Measurements from ENCODE around the gene CLCN7. TPM values are rescaled to one million over a fixed set of nuclear protein-coding genes. Genes with fewer than 3 reads are reported as not detected.

The CLCN7 gene
- total RNA-seq, 1 experiment from 2014 or later, result 110 TPM

GRCh38 chr16:1496464-1496863, 21.6 kb upstream of the CLCN7 start:
- no peaks in the 10 kb centered on the region for H3K9me3 ChIP-seq (ENCODE audit: insufficient read depth, low read depth)
- H3K27ac ChIP-seq, result no peak overlapping the region
- TF ChIP-seq, protein P1, sequence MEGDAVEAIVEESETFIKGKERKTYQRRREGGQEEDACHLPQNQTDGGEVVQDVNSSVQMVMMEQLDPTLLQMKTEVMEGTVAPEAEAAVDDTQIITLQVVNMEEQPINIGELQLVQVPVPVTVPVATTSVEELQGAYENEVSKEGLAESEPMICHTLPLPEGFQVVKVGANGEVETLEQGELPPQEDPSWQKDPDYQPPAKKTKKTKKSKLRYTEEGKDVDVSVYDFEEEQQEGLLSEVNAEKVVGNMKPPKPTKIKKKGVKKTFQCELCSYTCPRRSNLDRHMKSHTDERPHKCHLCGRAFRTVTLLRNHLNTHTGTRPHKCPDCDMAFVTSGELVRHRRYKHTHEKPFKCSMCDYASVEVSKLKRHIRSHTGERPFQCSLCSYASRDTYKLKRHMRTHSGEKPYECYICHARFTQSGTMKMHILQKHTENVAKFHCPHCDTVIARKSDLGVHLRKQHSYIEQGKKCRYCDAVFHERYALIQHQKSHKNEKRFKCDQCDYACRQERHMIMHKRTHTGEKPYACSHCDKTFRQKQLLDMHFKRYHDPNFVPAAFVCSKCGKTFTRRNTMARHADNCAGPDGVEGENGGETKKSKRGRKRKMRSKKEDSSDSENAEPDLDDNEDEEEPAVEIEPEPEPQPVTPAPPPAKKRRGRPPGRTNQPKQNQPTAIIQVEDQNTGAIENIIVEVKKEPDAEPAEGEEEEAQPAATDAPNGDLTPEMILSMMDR (conservative IDR thresholded peaks at IDR 0.05), result no peak
- no peak for TF ChIP-seq EZH2 (IDR thresholded peaks at IDR 0.05; ENCODE audit: low read depth)
- BruUV-seq (replicated peaks), result no TSS peak
- H3K79me2 ChIP-seq (ENCODE audit: low read depth), result peaks cover 19% of the 10 kb centered on the region
- no peaks in the 10 kb centered on the region for H3K27me3 ChIP-seq (ENCODE audit: insufficient read depth, low read depth)
- H3K4me3 ChIP-seq, result no peak overlapping the region
- H3K4me2 ChIP-seq, result no peak overlapping the region
- peaks cover 5% of the 10 kb centered on the region; the same call in 1 of the 2 replicates for H4K20me1 ChIP-seq (ENCODE audit: insufficient read depth)
- CTCF ChIA-PET, result no interaction called here
- no peak overlapping the region for H2AFZ ChIP-seq
- H3F3A ChIP-seq (ENCODE audit: insufficient read depth, low read depth), result peaks cover 8% of the 10 kb centered on the region; the same call in 1 of the 2 replicates
- no peak for DNase-seq
- POLR2A ChIA-PET (ENCODE audit: unreplicated experiment), result no interaction called here
- peaks cover 18% of the 10 kb centered on the region; the same call in 1 of the 2 replicates for H3K4me1 ChIP-seq (replicated peaks; ENCODE audit: insufficient read depth)
- intact Hi-C loops (cut with micrococcal nuclease; ENCODE audit: unreplicated experiment), result no loop called here
- H3K36me3 ChIP-seq (ENCODE audit: low read depth), result no peaks in the 10 kb centered on the region
- H3K9me2 ChIP-seq (ENCODE audit: insufficient read depth), result no peaks in the 10 kb centered on the region

GRCh38 chr16:1495889-1496262, 21.0 kb upstream of the CLCN7 start:
- H3K4me1 ChIP-seq (replicated peaks; ENCODE audit: insufficient read depth), result peaks cover 18% of the 10 kb centered on the region; the same call in 1 of the 2 replicates
- no TSS peak for BruUV-seq (replicated peaks)
- H3K79me2 ChIP-seq (ENCODE audit: low read depth), result peaks cover 19% of the 10 kb centered on the region
- H4K20me1 ChIP-seq (ENCODE audit: insufficient read depth), result peaks cover 5% of the 10 kb centered on the region; the same call in 1 of the 2 replicates
- H3K27ac ChIP-seq, result no peak overlapping the region
- no peak overlapping the region for H3K4me2 ChIP-seq
- CTCF ChIA-PET, result no interaction called here
- intact Hi-C loops (cut with micrococcal nuclease; ENCODE audit: unreplicated experiment), result no loop called here
- POLR2A ChIA-PET (ENCODE audit: unreplicated experiment), result no interaction called here
- no peaks in the 10 kb centered on the region for H3K9me3 ChIP-seq (ENCODE audit: insufficient read depth, low read depth)
- H3F3A ChIP-seq (ENCODE audit: insufficient read depth, low read depth), result peaks cover 8% of the 10 kb centered on the region; the same call in 1 of the 2 replicates
- DNase-seq, result no peak
- no peak overlapping the region for H2AFZ ChIP-seq
- no peaks in the 10 kb centered on the region for H3K36me3 ChIP-seq (ENCODE audit: low read depth)
- TF ChIP-seq, protein P1 (conservative IDR thresholded peaks at IDR 0.05), result no peak
- TF ChIP-seq EZH2 (IDR thresholded peaks at IDR 0.05; ENCODE audit: low read depth), result no peak
- H3K27me3 ChIP-seq (ENCODE audit: insufficient read depth, low read depth), result no peaks in the 10 kb centered on the region
- H3K9me2 ChIP-seq (ENCODE audit: insufficient read depth), result no peaks in the 10 kb centered on the region
- no peak overlapping the region for H3K4me3 ChIP-seq

GRCh38 chr16:1495211-1495888, 20.5 kb upstream of the CLCN7 start:
- H3K9me2 ChIP-seq (ENCODE audit: insufficient read depth), result no peaks in the 10 kb centered on the region
- TF ChIP-seq EZH2 (IDR thresholded peaks at IDR 0.05; ENCODE audit: low read depth), result no peak
- TF ChIP-seq, protein P1 (conservative IDR thresholded peaks at IDR 0.05), result no peak
- no peak overlapping the region for H3K27ac ChIP-seq
- H2AFZ ChIP-seq, result no peak overlapping the region
- ChIA-PET POLR2A (ENCODE audit: unreplicated experiment) (no interaction called here), CTCF (no interaction called here)
- peaks cover 8% of the 10 kb centered on the region; the same call in 1 of the 2 replicates for H3F3A ChIP-seq (ENCODE audit: insufficient read depth, low read depth)
- H3K79me2 ChIP-seq (ENCODE audit: low read depth), result peaks cover 19% of the 10 kb centered on the region
- H4K20me1 ChIP-seq (ENCODE audit: insufficient read depth), result peaks cover 5% of the 10 kb centered on the region; the same call in 1 of the 2 replicates
- H3K9me3 ChIP-seq (ENCODE audit: insufficient read depth, low read depth), result no peaks in the 10 kb centered on the region
- no peaks in the 10 kb centered on the region for H3K36me3 ChIP-seq (ENCODE audit: low read depth)
- BruUV-seq (replicated peaks), result no TSS peak
- H3K27me3 ChIP-seq (ENCODE audit: insufficient read depth, low read depth), result no peaks in the 10 kb centered on the region
- peaks cover 18% of the 10 kb centered on the region; the same call in 1 of the 2 replicates for H3K4me1 ChIP-seq (replicated peaks; ENCODE audit: insufficient read depth)
- no peak overlapping the region for H3K4me2 ChIP-seq
- H3K4me3 ChIP-seq, result no peak overlapping the region
- DNase-seq, result no peak
- intact Hi-C loops (cut with micrococcal nuclease; ENCODE audit: unreplicated experiment), result no loop called here

All from PC-9 (cell line).